Measurements from ENCODE around the gene NUP133.
"Not testable (repeated sequence)": the region's sequence is repeated elsewhere in the genome, so short reads cannot be mapped to it uniquely, and the experiment has no call there.

NUP133 gene

GRCh38 chr1:229508823-229509337 is 739 bp upstream of the NUP133 start:
- DNase-seq (ENCODE audit: low read depth), result no peak

- DNase-seq (ENCODE audit: low read depth), result no peak
Observed at GRCh38 chr1:229507502-229507901, 639 bp downstream of the NUP133 start.

GRCh38 chr1:229506633-229507032 is 1.5 kb downstream of the NUP133 start:
- no peak for DNase-seq (ENCODE audit: low read depth)

- DNase-seq (ENCODE audit: low read depth), result no peak
Observed at GRCh38 chr1:229495782-229496181, 12.4 kb downstream of the NUP133 start.

- no peak for DNase-seq (ENCODE audit: low read depth)
Observed at GRCh38 chr1:229487181-229487580, 21.0 kb downstream of the NUP133 start.

- DNase-seq (ENCODE audit: low read depth), result no peak
Observed at GRCh38 chr1:229485318-229485717, 22.8 kb downstream of the NUP133 start.

GRCh38 chr1:229482511-229482910 is 25.6 kb downstream of the NUP133 start:
- DNase-seq (ENCODE audit: low read depth), result no peak

- DNase-seq (ENCODE audit: low read depth), result no peak
Observed at GRCh38 chr1:229480495-229480894, 27.6 kb downstream of the NUP133 start.

- no peak for DNase-seq (ENCODE audit: low read depth)
Observed at GRCh38 chr1:229479660-229480399, 28.3 kb downstream of the NUP133 start.

- DNase-seq (ENCODE audit: low read depth), result no peak
Observed at GRCh38 chr1:229478852-229479251, 29.3 kb downstream of the NUP133 start.

- DNase-seq (ENCODE audit: low read depth), result not testable (repeated sequence)
Observed at GRCh38 chr1:229475859-229476258, 32.3 kb downstream of the NUP133 start.

- no peak for DNase-seq (ENCODE audit: low read depth)
Observed at GRCh38 chr1:229474509-229474908, 33.6 kb downstream of the NUP133 start.

GRCh38 chr1:229471175-229471574 is 37.0 kb downstream of the NUP133 start:
- DNase-seq (ENCODE audit: low read depth), result no peak

- DNase-seq (ENCODE audit: low read depth), result no peak
Observed at GRCh38 chr1:229470406-229471043, 37.6 kb downstream of the NUP133 start.

- no peak for DNase-seq (ENCODE audit: low read depth)
Observed at GRCh38 chr1:229466887-229467286, 41.3 kb downstream of the NUP133 start.

GRCh38 chr1:229464672-229465071 is 43.5 kb downstream of the NUP133 start:
- no peak for DNase-seq (ENCODE audit: low read depth)

- DNase-seq (ENCODE audit: low read depth), result no peak
Observed at GRCh38 chr1:229461032-229461668, 47.0 kb downstream of the NUP133 start.

GRCh38 chr1:229459815-229460214 is 48.3 kb downstream of the NUP133 start:
- DNase-seq (ENCODE audit: low read depth), result no peak

- no peak for DNase-seq (ENCODE audit: low read depth)
Observed at GRCh38 chr1:229457436-229457835, 50.7 kb downstream of the NUP133 start.

- no peak for DNase-seq (ENCODE audit: low read depth)
Observed at GRCh38 chr1:229456016-229456415, 52.1 kb downstream of the NUP133 start.

GRCh38 chr1:229454056-229454455 is 54.1 kb downstream of the NUP133 start:
- no peak for DNase-seq (ENCODE audit: low read depth)

- DNase-seq (ENCODE audit: low read depth), result no peak
Observed at GRCh38 chr1:229452956-229453801, 55.0 kb downstream of the NUP133 start.

Measured in activated T-helper 1 cell treated with Interleukin-2 at 50 U/mL for 16 hours (primary cell).